Loucy (cell line): ENCODE data around the gene CPNE6.

ENCODE experiments used
- CTCF ChIP-seq: fragments of 200-600 bp; sonication (generic); conservative IDR thresholded peaks from 2 replicates; pipeline ENCODE4 v1.5.1; 2014; ENCODE audit warnings: mild to moderate bottlenecking, antibody characterized with exemption, low read length
- EZH2phosphoT487 ChIP-seq: fragments of 200-600 bp; IDR thresholded peaks from 2 replicates; pipeline ENCODE4 v1.6.1; 2018; ENCODE audit warnings: antibody characterized with exemption, mild to moderate bottlenecking, moderate library complexity, borderline replicate concordance

GRCh38 chr14:24086193-24086955 lies 15.0 kb downstream of the CPNE6 start:
- TF ChIP-seq CTCF (no peak), EZH2phosphoT487 (no peak)
